NCI-H748 (cell line): ENCODE measurements around the gene HES5.

Source experiments
- DNase-seq: peaks from one replicate; lab custom pipeline; 2025; ENCODE audit not compliant: unreplicated experiment; lab: John Stamatoyannopoulos, UW

The HES5 gene

DNA sequence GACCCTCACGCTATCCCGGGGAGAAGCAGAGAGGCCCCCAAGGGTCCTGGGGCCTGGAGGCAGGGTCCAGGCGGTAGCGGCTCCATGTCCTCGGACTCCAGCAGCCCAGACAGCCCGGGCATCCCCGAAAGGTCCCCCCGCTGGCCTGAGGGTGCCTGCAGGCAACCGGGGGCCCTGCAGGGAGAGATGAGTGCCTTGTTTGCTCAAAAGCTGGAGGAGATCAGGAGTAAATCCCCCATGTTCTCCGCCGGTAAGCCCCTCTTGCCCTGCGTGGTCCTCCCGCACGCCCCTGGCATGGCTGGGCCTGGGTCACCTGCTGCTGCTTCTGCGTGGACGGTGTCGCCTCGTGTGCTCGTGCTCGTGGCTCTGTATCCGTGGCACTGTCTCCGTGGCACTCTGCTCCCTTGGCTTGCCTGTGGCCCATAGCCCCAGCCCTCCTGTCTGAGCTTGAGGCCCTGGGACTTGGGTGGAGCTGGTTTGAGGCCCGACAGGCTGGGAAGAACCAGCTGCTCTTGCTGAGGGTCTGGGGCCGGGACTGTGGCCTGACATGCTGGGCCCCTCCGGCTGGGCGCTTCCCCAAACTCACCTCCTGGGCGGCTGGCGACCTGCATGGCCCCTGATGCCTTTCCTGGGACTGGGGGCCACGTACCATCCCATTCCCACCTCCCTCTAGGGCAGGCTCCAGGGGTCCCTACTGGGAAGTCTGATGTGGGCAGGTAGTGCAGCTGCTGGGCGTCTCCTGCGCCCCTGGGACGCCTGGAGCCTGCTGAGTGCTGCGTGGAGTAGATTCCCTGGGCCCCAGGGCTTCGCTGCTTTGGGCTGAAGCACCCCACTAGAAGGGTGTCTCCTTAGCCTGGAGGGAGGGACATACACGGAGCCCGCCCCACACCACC, 27.2 kb downstream of the HES5 start:
- no peak for DNase-seq

DNA sequence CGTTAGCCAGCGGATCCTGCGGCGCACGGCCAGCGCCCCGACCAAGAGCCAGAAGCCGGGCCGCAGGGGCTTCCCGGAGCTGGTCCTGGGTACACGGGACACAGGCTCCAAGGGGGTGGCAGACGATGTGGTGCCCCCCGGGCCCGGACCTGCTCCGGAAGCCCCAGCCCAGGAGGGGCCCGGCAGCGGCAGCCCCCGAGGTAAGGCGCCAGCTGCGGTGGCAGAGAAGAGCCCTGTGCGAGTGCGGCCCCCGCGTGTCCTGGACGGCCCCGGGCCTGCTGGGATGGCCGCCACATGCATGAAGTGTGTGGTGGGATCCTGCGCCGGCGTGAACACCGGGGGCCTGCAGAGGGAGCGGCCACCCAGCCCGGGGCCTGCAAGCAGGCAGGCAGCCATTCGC, 27.9 kb downstream of the HES5 start:
- DNase-seq, result no peak

DNA sequence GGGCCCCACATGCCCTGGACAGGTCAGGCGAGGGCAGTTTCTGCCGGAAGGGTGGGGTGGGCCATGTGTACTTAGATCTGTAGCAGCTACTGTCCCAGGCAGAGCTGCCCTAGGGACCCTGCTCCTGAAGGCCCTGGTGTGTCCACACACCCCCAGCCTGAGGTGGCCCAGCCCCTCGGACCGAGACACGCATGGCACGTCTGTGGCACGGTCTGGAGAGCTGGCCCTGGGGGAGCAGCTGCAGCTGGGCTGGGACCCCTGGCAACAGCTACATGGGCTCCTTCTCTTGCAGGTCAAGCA, 28.3 kb downstream of the HES5 start:
- DNase-seq, result no peak

DNA sequence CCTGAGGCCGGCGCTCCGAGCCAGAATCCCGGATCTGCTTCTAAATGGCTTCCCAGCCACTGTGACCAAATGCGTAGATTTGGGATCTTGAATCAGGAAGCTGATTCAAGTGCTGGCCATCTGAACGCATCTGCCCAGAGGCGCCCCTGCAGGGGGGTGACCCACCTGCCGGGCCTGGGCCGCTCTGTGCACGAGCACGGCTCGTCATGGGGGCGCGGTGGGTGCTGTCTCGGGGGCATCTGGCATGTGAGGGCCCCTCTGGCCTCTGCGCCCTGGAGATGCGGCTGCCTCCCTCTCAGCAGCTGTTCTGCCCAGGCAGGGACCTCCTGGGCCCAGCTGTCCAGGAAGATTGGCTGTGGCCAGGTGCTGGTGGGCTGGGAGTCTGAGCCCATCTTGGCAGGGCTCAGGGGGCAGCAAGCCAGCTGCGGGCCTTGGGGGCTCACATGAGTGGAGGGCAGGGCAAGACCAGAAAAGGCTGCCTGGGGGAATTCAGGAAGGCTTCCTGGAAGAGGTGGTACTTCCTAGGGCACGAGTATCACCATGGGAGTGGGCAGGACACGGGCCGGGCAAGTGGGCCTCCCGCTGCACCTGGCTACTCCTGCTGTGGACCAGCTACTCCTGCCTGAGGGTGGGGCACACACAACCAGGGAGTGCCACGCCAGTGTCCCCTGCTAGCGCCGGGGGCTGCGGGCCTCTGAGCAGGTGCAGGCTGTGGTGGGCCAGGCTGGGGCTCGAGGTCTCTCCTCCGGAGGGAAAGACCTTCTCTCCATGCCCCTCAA, 28.8 kb downstream of the HES5 start:
- DNase-seq, result no peak

DNA sequence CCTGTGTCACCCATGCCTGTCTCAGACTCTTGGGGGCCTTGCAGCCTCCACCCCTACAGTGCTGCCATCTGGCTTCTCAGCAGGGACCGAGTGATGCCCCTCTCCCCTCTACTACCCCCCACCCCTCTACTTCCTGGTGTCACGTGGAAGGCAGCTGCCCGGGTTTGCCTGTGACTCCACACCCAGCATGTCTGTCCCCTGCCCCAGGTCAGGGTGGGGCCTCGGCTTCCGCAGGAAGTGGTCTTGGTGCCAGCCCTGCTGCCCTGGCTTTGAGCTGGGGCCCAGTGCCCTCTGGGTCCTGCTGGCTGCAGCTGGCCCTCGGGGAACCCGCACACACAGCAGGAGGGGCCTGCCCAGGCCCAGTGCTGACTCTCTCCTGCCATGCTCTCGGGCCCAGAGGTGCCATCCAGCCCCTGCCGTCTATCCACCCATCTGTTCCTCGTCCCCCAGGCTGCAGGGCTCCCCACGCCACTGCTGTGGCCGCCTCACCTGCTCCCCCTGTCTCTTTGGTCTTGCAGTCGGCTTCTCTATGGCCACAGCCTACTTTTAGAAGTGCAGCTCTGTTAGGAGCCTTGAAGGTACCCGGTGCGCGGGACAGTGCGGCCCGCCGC, 30.0 kb downstream of the HES5 start:
- DNase-seq, result no peak

DNA sequence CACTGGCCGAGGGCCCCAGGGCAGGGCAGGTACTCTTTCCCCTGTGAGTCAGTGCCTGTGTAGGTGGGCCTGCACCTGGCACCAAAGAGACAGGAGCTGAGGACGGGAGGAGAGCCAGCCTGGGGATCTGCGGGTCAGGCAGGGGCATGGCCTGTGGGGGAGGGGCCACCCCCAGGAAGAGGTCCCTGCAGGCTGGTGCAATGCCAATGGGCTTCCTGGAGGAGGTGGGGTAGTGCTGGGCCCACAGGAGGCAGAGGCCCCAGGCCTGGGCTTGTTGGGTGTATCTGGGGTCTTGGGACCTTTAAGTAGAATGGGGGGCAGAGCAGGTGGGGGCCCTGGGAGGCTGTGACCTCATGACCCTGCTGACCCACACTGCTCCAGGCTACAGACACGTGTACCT, 30.8 kb downstream of the HES5 start:
- DNase-seq, result no peak

DNA sequence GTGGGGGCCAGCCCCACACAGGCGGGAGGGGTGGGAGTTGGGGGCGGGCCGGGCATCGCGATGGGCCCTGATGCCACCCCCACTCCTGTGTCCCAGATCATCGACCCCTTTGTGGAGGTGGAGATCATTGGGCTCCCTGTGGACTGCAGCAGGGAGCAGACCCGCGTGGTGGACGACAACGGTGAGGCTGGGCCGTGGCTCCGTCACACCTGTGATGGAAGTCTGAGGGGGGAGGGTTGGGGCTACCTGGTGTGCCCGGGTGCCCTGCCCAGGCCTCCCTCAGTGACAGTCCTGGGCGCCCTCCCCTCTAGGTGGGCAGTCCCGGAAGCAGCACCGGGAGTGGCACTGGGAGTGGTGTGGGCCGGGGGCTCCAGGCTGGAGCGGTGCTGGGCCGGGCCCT, 31.4 kb downstream of the HES5 start:
- DNase-seq, result no peak

DNA sequence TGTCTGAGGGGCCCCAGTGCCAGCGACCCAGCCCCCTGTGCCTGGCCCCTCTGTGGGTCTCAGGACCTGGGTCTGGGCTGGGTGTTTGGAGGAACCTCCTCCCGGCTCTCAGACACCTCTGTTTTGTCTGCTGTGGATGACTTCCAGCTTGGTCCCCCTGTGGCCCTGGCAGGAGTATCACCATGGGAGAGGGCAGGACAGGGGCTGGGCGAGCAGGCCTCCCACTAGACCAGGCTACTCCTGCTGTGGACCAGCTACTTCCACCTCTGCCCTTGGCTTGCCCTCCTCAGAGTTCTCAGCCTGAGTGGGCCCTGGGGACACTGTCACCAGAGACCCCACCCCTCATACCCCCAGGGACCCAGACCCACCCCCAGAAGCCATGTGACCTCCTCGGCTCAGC, 32.2 kb downstream of the HES5 start:
- no peak for DNase-seq

DNA sequence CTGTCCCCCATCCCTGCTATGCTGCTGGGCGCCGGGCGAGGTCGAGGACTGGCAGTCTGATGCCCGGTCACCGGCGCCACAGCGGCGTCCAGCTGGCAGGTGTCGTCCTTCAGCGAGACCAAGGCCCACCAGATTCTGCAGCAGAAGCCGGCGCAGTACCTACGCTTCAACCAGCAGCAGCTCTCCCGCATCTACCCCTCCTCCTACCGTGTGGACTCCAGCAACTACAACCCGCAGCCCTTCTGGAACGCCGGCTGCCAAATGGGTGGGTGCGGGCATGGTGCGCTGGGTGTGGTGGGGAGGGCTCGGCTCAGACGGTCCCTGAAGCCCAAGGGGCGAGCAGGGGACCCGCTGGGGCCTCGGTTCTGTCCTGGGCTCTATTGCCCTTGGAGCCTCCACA, 33.3 kb downstream of the HES5 start:
- DNase-seq, result no peak

DNA sequence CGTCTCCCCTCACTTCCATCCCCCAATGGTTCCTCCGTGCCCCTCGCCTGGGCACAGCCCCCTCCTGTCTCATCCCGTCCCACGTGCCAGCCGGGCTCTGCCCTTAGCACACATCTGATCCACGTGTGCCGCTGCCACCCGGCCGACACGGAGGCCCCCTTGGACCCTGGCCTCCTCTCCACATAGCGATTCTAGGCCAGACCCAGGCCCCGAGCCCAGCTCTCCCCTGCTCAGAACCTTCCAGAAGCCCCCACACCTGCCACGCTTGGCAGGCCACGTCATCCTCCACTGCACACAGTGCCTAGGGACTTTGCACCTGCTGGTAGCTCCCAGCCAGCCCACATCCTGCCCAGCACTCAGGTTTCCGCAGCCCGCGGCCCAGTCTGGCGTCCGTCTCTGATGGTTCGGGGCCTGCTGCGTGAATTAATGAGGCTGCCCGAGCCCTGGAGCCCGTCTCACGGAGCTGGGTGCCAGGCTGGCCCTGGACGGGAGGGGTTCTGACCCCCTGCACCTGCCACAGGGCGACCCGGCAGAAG, 33.9 kb downstream of the HES5 start:
- no peak for DNase-seq

DNA sequence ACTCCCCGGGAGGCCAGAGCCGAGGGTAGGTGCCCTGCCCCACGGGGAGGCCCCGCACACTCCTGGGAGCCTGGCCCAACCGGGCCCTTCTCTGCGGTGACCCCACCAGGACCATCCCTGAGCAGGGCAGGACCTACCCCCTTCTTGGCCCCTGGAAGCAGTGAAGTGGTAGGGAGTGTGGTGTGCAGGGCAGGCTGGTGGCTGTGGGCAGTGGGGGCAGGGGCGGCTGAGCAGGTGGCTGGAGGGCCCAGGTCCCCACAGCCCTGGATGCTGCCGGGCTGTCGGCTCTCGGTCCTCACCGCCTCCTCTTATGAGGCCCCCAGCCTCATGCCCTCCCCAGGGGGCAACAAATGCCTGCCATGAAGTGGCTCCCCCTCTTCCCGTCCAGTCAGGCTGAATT, 34.5 kb downstream of the HES5 start:
- no peak for DNase-seq

DNA sequence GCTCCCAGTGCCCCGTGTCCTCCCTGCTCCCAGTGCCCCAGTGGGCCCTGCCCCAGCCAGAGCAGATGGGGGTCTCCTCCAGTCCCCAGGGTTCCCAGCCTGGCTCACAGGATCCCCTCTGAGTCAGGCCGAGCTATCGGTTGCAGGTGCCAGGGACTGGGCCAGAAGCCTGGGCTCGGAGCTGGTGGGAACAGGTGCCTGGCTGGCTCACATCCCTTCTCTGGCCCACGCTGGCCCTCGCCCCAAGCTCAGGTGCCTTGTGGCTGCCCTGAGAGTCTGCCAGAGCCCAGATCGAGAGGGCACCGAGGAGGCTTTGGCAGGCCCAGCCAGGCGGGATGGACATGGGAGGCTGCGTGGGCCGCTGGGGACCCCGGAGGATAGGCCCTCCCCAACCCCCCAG, 35.0 kb downstream of the HES5 start:
- DNase-seq, result no peak

DNA sequence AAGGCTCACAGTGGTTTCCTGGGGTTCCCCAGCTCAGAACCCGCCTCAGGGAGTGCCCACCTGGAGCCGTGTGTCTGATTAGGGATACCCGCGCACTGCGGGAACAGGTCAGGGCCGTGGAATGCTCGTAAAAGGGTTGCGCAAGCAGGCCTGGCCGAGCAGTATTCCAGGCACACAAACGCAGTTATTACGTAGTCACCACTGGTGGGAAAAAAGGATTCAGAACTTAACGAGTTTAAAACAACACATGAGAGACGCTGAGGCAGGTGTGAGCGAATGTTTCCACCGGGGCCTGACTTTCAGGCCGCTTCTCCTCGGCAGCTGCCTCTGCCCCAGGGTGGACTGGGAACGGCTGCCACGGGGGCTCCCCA, 35.8 kb downstream of the HES5 start:
- no peak for DNase-seq

DNA sequence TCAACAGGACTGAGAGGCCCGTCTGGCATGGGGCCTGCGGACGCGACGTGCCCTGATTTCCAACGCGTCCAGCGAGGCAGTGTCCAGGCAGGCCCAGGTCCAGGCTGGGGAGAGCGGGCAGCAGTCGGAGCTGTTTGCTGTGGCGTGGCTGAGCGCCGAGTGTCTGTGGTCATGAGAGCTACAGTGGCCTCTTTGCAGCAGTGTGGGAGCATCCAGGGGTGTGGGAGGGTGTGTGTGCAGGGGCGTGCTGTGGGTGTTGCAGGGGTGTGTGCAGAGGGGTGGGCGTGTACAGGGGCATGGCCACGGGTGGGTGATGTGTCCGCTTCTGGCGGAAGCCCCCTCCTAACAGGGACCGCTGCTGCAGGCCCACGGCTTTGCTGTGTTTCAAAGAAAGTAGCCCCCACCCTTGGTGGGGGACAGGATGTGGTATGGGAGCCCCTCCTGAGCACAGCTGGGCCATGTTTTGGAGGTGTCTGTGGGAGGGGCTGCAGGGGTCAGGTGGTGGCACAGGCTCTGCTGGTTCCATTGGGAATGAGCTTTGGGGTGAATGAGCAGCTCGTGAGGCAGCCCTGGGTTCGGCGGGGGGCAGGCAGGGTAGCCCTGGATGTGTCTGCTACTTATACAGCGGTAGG, 36.3 kb downstream of the HES5 start:
- no peak for DNase-seq

DNA sequence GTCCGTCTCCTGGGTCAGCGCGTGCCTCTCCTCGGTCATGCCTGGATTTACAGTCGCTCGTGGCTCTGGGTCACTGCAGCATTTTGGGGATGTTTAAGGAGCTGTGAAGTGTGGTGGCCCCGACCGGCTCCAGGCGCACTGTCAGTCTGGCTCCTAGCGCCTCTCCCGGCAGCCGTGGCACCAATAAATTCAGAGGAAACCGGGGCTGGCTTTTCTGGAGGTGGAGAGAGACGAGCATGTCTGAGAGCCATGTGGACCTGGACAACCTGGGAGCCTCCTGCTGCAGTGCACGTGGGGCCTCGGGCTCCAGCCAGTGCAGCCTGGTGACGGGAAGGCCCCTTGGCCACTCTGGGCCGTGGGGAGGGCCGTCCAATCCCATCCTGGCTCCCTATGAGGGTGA, 36.8 kb downstream of the HES5 start:
- DNase-seq, result no peak

DNA sequence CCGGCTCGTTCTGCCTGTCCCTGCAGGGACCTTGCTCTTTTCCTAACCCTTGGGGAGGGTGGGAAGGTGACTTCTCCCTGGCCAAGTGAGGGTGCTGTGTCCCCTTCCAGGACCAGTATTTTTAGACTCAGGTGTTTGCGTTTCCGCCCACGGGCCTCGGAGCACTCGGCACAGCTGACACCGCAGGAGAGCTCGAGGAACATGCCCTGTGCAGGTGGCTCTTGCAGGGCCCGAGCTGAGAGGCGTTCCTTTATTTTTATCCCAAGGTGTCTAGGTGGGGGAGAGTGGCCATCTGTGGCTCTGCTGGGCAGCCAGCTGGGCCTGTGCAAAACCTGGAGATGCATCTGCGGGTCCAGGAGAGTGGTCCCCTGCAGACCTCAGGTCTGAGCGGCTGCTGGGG, 38.0 kb downstream of the HES5 start:
- no peak for DNase-seq

DNA sequence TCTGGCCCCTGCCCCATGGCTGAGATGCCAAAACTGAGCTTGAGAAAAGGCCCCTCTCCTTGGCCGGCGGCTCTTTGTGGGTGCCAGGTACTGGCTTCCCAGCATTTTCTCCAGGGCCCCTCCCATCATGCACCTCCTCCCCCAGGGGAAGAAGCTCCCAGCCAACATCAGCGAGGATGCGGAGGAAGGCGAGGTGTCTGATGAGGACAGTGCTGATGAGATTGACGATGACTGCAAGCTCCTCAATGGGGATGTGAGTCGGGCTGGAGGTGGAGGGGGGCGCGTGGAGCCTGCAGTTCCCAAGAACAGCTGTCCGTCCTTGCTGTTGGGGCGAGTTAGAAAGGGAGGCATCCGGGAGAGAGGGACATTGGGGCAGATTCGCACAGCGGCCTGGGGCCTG, 40.4 kb downstream of the HES5 start:
- DNase-seq, result no peak

DNA sequence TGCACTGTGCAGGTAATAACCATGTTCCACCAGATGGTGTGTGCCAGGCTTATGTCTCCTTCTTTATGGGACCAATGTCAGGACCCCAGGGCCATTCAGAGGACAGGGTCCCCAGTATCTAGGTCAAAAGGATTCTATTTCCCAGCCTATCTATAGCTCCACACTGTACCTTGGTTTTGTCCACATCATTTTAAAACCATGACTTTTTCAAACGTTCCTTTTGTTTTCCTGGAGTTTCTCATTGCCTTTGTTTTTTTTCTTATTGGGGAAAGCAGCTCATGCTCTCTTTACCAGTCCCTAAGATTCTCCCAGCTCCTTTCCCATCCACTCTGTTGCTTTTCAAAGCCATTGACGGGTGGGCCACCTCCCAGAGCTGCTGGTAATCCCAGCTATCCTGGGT, 41.4 kb downstream of the HES5 start:
- DNase-seq, result no peak

DNA sequence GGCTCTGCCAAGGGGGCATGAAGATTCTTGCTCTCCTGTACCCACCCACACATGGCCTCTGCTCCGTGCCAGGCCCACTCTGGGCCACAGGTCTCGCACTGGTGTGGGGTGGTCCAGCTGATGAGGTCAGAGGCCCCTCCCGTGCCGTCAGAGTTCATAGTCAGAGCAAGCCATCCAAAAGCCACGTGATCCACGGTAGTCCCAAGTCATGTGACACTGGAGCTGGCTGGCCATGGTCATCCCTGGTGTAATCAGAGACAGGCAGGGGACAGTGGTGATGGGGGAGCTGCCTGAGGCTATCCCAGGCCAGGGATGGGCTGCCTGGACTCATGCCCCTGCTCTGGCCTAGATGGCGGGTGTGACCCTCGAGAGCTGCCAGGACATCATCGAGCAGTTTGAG, 43.5 kb downstream of the HES5 start:
- no peak for DNase-seq

DNA sequence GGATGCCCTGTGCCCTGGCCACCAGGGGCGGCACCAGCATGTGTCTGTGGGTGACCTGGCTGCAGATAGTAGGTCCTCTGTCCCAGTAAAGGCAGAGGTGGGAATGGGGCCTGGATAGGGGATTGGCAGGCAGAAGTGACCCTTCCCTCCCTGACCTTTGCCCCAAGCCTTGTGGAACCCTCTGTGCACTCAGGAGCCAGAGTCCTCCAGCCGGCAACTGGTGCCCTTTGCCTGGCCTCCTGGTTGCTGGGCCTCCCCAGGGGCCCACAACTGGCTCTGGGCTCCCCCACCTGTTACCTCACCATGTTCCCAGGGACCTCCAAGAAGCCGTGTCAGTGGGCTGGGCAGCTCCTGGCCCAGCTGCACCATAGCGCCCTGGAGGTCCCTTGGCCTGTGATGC, 44.0 kb downstream of the HES5 start:
- DNase-seq, result no peak

DNA sequence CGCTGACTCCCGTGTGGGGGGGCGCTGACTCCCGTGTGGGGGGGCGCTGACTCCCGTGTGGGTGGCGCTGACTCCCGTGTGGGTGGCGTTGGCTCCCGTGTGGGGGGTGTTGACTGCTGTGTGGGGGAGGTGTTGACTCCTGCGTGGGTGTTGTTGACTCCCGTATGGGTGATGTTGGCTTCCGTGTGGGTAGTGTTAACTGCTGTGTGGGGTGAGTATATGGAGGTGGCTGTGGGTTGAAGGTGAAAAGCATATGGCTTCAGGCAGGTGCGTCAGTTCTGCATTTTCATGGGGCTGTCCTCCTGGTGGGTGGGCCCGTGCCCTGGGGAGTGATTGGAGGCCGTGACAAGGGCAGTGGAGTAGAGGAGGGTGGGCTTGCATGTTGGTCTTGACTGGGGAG, 46.1 kb downstream of the HES5 start:
- no peak for DNase-seq

DNA sequence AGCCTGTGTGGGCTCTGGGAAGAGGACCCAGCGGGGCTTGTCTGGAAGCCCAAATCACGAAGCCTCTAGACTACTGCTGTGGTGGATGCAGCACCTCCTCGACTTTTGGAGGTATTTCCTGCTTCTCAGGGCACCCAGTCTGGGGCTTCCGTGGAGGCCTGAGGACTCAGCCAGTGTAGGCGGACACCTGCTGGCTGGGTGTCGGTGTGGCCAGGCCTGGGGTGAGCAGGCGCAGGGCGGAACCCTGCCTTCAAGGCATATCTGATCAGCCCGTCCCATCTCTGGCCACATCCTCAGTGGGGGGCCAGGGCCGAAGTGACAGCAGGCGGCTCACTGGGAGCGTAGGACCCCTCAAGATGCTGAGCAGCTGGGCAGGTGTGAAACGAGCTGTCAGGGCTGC, 47.0 kb downstream of the HES5 start:
- no peak for DNase-seq
